ENCODE data around the gene SLC7A8.

SLC7A8 gene

DNA sequence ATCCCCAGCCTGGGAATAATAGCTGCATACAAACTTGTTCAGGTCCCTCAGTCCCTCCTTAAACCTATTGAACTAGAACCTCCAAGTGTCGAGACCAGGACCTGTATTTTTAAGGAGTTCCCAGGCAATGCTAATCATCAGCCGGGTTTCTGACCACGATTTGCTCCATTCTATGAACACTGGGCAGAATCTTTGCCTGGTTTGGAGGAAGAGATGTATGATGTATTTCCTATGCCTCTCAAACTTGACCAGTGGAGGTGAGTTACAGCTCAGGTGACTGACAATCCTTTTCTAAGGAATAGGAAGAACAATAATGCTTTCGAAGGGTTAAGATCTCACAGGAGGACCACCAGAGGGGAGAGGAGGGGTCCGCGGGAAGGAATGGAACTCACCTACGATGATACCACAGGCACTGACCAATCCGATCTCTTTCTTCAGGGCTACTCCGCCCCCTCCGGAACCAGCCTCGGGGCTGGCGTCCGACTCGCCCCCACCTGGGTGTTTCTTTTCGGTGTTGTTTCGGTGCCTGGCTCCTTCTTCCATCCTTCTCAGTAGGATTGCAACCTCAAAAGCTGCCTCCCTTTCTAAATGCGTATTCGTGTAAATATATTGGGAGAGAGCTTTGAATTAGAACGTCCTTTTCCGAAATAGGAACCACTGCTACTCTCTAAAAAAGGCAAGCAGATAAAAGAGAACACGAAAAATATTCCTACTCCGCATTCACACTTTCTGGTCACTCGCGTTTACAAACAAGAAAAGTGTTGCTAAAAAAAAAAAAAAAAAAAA lies 895 bp downstream of the SLC7A8 start:
- DNase-seq: no peak

DNA sequence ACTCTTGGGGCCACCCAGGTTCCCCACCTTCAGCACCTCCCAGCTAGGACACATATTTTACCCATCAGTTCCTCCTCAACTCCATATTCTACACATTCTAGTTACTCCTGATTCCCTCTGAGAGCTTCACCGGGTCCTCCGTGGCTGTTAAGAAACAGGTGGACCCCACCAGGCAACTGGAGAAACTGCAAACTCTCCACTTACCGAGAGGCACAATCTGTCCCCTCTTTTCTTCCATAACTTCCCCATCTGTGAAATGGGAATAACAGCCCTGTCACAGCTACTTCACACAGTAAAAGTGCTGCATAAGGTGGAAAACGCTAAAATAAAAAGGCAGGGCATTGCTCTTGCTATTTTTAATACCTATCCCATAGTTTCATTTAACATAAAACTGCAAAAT lies 1.5 kb downstream of the SLC7A8 start:
- no peak for DNase-seq

DNA sequence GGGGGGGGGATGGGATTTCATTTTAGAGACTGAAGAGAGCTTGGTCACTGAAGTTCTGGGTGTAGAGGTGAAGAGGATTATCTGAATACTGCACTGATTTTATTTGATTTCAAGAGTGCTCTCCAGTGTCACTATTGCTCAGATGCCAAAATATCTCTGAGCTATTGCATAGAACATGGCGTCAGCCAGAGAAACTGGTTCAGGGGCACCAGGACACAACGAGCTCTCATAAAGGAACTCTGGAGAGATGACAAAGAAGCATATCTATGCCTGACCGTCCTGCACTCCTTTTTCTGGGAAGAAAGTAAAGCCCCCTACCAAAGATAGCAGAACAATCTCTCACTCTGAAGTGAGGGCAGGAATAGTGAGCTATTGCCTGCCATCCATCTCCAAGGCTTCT lies 2.0 kb downstream of the SLC7A8 start:
- DNase-seq: no peak

DNA sequence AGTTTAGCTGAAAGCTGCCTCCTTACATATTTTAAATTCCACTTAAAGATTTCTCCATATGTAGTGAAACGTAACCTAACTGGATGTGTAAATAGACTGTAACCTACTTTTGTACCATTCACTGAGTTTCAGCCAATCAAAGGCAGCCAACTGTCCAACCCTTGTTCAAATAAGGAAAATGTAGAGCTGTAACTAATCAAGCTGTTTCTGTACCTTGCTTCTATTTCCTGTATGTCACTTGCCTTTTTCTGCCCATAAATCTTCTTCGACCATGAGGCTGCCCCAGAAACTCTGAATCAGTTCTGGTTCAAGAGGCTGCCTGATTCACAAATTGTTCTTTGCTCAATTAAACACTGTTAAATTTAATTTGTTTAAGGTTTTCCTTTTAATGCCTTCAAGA lies 6.3 kb downstream of the SLC7A8 start:
- DNase-seq: peak; percentile 60

DNA sequence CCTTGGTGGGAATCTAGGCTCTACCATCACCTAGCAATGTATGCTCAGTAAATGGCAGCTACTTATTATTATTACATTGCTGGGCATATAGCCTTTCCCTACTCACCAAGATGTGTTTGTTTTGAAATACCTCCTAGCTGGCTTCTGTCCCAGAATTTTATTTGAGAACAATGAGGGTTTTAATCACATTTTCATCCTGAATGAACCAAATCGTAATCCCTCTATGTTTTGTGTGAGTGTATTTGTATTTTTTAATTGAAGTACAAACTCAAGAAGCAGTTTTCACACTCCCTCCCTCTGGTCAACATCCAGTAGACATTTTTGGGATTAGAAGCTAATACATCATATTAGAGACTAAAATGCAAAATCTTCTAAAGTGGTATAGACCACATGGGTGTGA lies 7.6 kb downstream of the SLC7A8 start:
- DNase-seq: peak; percentile 20

DNA sequence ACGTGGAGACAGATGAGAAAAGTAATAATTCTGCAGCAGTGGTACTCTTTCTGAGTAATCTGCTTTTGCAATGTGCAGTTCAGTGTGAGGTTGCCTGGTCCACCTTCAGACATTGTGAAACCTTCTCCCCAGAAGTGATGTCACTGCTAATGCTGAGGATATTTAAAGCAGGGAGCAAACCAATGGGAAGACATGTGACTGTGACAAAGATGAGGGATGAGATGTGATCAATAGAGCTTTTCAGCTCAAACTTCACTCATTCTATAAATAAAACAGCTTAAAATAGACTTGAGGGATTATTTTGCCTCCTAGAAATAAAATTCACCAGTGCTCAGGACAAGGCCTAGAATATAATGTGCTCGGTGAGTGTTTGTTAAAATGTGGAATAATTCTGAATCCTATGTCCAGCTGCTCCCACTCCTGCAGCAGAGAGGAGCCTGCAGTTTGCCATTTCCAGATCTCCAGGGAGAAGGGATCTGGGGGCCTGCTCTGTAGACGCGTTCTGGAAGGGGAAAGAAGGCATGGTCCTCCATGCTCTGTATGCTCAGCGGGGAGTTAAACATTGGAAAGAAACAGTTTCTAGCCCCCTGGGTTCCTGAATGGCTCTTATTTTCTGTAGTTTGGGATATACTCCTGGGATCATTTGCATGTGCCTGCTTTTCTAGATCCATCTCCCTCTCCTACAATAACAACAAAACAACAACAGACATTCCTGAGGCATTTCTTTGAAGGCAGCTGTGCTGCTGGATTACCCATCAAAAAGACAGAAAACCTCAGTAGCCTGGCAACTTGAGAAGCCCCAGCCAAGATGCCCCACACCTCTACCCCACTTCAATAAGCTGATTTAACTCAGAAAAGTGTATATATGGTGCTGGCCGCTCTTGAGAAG lies 8.9 kb downstream of the SLC7A8 start:
- peak; percentile 45 for DNase-seq

DNA sequence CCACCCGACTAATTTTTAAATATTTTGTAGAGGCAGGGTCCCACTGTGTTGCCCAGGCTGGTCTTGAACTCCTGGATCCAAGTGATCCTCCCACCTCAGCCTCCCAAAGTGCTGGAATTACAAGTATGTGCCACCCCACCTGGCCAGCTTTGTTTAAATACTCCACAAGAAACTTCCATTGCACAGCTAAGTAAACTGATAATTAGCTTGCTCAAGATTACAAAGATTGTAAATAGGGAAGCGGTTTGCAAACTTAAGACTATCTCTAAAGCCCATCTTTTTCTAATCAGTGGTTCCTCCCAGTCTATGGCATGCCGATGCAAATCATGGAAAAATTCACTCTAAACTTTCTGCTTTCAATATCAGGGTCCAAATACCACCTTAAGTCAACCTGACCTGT lies 9.7 kb downstream of the SLC7A8 start:
- DNase-seq: no peak

DNA sequence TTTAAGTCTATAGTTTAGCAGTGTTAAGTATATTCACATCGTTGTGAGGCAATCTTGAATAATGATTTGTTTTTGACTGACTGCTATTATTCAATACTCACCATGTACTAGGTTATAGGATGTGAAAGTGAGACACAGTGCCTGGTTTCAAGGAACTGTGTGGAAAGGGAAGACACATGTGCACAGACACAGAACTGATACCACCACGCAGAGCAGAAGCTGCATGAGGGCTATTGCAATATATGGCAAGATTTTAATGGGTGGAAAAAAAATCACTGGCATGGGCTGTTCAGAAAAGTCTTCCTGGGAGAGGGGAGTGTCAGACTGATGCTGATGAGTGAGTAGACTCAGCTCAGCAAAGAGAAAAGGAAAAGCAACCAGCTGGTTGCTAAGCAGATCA lies 10.4 kb downstream of the SLC7A8 start:
- DNase-seq: no peak

DNA sequence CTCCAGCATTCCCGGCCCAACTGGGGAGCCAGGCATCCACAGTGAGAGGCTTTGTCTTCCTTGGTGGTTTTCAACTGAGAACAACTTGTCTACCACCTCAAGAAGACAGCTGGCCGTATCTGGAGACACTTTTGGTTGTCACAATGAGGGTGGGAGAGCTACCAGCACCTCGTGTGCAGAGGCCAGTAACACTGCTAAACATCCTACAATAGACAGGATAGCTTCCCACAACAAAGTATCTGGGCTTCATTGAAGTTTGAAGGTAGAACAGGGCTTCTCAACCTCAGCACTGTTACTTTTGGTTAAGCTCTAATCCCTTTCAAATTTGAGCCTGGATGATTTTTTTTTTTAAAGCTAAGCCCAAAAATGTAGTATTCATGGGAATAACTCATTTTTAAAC lies 10.9 kb downstream of the SLC7A8 start:
- no peak for DNase-seq

DNA sequence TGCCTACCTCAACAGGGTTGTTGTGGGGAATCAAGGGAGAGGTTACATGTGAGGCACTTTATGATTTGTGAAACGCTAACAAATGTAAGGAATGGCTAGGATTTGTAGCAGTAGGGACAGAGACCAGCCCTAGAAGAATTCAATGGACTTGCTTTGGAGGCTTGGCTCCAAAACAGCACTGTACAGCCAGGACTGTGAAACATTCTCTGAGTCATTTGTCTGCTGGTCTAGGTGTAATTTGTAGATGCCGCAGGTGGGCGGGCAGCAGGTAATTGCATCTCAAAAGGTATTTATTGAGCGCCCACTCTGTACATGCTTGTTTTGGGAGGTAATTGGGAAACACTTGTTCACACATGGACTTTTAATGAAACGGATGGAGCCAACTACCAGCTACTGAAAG lies 11.4 kb downstream of the SLC7A8 start:
- DNase-seq: no peak

DNA sequence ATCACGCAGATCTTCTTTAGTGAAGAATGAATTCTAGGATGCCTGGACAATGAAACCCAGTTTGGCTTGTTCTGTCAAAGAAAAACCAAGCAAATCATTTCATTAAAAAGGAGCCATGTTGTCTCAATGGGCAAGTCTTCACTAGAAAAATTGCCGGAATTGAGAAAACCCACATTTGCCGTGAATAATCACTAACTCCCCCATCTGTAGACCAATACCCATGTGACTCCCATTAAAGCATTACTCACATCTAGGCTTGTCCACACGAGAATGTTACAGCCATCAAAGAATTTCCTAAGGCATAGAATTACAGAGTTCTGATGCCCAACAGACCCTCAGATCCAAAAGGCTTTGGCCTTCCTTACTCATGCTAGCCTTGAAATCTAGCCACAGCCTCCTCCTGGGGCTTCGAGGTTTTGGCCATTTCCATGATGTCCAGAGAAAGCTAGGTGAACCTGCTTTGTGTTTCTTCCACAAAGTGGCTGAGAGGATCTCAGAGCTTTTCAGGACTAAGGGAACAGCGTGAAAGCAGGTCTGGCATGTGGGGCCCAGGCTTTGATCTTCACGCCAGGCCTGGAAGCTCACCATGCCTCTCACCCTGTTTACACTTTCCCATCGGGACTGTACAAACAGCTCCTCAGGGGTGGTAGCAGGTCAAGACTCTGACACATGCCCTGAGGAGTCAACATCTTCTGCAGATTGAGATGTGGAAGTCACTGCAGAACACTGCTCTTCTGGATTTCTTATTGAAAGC lies 12.1 kb downstream of the SLC7A8 start:
- peak; percentile 86 for DNase-seq

DNA sequence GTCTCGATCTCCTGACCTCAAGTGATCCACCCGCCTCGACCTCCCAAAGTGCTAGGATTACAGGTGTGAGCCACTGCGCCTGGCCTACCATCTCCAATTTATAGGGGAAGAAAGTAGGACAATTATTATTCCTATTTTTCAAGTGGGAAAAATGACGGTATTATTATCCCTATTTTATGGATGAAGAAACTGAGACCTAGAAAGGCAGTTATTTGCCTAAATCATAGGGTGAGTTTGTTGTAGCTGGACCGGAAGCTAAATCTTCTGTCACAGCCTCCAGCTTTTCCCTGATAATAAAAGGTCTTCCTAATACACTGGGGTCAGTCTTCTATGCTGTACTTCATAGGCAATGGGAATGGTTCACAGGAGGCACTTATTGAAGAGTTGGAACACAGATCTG lies 13.8 kb downstream of the SLC7A8 start:
- no peak for DNase-seq

DNA sequence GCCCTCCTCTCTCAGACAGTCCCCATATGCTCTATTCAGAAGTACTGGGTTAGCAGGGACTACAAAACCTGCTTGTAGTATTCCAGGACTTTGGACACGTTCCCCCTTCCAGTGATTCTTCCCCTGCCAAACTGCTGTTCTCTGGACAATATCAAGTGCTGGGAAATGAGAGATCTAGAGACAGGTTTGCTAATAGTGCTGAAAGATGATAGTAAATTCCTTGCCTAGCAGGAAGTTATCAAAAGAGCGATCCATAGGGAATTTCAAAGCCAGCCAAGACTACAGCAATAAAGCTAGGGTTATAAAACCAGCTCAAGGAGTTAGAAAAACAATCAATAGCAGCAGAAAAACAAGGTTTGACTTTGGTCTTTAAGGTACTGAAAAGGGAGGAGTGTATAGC lies 15.2 kb downstream of the SLC7A8 start:
- peak; percentile 13 for DNase-seq

DNA sequence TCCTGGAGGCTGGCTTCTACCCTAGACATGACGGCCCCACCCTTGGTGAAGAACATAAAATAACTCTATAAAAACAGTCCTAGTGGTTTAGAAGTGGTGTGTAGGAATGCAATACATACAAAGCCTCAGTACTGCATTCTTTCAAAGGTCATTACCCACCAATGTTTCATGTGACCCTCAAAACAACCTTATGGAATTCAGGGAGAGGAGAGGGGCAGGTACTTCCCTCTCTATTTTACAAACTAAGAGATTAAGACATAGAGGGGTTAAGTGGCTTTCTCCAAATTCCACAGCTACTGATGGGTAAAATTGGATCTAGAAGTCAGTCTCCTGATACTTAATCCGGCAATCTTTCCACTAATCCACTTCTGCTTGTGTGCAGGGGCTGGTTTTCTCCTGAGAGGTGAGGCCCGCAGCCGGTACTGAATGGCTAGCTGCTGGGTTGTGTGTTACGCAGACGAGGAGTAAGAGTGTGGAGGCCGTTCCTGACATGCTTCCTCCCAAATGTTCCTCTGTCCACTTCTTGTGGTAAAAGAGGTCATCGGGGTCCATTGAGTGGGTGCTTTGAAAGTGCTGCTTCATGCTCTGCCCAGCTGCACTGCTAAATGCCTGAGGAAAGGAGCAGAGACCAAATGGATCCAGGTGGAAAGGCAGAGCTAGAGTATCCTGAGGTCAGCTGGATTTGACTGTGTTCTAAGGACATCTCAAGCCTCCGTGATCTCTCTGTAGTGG lies 16.2 kb downstream of the SLC7A8 start:
- DNase-seq: peak; percentile 24

DNA sequence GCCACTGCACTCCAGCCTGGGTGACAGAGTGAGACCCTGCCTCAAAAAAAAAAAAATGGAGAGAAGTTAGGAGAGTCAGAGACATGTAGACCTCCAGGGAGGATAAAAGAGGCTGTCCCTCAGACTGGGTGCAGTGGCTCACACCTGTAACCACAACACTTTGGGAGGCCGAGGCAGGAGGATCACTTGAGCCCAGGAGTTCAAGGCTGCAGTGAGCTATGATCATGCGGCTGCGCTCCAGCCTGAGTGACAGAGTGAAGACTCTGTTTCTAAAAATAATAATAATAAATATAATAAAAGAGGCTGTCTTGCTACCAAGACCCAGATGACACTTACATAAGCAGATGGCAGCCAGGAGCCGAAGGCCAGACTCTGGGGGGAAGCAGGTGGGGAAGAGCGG lies 18.5 kb downstream of the SLC7A8 start:
- no peak for DNase-seq

DNA sequence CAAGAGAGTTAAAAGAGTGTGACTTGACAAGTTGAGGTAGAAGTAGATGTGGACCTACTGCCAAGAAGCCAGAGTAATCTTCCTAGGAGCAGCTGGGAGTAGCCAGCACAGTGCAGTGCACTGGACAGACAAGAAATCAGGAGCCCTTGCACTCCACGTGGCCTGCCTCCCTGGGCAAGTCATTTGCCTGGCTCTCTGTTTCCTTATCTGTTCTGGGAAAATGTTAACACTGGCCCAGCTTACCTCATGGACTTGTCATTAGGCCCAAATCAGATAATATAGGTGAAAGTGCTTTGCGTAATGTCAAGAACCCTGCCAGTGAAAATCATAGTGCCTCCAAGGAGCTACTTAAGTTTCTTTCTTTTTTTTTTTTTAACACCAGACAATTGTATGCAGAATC lies 19.2 kb downstream of the SLC7A8 start:
- DNase-seq: no peak

DNA sequence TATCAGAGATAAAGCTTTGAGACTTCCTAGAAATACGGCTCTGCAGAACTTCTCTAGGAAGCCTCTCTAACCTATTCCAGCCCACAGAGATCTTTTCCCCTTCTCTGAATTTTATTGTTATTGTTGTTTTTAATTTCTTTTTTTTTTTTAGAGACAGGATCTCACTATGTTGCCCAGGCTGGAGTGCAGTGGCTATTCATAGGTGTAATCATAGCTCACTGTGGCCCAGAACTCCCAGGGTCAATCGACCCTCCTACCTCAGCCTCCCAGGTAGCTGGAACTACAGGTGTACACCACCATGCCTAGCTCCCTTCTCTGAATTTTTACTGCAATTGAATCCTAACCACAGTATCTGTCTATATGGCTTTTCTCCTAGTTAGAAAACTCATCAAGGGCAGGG lies 19.6 kb downstream of the SLC7A8 start:
- no peak for DNase-seq

DNA sequence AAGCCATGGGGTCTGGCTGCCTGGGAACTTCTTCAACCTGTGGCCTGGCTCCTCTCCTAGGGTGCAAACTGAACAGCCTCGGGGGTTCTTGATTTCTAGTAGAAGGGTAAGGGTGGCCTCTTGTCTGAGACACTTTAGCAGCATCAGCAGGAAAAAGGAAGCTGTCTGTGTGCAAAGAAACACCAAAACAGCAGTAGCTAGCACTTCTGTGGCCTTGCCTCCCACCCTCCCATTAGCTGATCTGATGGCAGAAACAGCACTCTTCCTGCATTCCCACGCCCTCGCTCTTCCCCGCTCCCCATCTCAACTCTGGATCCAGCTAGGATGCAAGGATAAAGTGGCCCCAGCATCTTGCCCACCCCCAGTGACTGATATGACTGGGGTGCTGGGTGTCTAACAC lies 20.7 kb downstream of the SLC7A8 start:
- DNase-seq: no peak

DNA sequence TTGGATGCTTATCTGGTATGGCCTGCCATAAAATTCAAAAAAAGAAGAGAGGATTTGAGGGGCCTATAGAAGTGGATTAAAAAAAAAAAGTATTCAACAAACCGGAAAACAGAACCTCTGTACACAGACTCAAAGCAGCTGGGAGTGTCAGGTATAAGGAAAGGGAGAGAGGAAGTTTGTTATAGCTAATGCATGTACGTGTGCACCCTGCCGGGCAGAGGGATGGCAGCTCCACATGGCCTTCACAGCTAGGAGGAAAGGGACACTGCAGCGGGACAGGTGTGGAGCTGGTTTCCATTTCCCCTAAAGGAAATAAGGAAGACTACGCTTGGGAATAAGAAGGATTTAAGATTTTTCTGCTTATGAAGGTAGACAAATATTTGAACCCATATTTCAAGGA lies 21.5 kb downstream of the SLC7A8 start:
- no peak for DNase-seq

DNA sequence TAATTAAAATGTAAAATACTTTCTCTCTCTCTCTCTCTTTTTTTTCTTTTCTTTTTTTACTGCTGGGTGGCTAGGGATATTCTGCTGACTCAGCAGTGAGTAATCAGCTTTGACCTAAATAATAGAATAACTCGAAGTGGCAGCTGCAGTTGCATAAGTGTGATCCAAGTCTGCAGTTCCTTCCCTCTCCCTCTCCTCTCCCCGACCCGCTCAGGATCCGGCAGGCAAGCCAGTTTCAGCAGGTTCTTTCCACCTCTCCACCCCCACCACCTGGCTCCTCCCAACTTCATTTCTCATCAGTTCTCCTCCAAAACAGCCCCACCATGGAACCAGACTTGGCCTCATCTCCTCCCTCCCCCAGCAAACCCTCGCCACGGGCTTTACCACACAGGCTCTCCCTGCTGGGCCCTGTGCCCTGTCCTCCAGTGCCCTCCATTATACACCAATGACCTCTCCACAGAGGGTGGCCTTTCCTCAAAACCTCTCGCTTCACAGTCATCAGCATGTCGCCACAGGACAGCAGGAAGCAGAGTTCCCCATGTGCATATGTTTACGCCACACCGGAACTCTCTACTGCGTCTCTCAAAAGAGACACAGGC lies 22.4 kb downstream of the SLC7A8 start:
- DNase-seq: peak; percentile 86

DNA sequence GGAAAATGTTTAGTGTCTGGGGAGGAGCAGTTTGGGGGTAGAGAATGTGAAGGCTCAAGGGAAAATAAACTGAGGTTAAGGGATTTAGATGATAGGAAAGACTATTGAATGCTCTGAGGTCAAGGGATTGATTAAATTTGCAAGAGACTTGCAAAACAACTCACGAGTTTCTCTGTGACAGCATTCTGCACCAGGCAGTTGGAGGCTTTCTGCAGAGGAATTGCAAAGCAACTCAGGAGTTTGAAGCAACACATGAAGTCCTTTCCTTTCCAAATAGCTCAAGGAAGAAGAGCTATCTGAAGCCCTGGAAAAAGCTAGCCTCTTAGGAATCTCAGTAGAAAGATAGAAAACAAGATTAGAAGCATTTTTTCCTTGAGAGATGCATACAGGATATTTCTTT lies 23.9 kb downstream of the SLC7A8 start:
- no peak for DNase-seq

DNA sequence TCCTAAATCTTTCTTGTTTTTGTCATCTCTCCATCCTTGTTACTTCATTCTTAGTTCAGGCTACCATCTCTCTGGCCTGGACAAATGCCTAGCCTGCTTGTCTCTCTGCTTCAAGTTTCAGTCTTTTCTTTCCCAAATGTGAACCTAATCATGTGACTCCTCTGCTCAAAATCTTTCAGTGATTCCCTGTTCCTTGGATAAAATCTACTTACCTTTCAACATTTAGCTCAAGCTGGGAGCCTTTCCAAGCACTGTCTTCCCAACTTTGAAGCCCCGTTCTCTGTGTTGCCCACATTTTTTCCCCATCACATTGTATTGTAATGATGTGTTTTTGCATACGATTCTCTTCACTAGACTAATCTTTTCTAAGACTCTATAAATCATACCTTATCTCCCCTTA lies 24.7 kb downstream of the SLC7A8 start:
- DNase-seq: peak; percentile 32

Measured in fibroblast of upper back skin (primary cell).